HEK293 (cell line): ENCODE results near the gene PPM1G.

Experiments
- CTCF ChIA-PET: fragments of 350-600 bp; formaldehyde crosslinking; extraction: SDS; loops from one replicate; lab custom pipeline; 2021; ENCODE audit warnings: antibody characterized with exemption; lab: Yijun Ruan, JAX
- POLR2A ChIA-PET: fragments of 300-600 bp; formaldehyde crosslinking; extraction: SDS; loops from one replicate; lab custom pipeline; 2020; ENCODE audit warnings: antibody characterized with exemption, inconsistent platforms; lab: Yijun Ruan, JAX
- H3K27ac ChIP-seq: fragments of 200-500 bp; sonication (Bioruptor generic); 2 replicates; pipeline ENCODE4 v1.5.1; 2014; ENCODE audit warnings: low read depth, low read length, control low read depth, inconsistent platforms; ENCODE audit errors: extremely low read depth
- H3K36me3 ChIP-seq, 2 experiments: fragments of 200-500 bp in 1 of 2; sonication (Bioruptor generic) in 1 of 2; 1 replicate in 1 of 2; 2 replicates in 1 of 2; pipeline ENCODE4 v1.5.1; 2014 to 2017; ENCODE audit warnings: inconsistent platforms in 2 of 2, low read length in 2 of 2; ENCODE audit not compliant: control insufficient read depth in 2 of 2, insufficient read depth in 1 of 2
- H3K4me1 ChIP-seq: fragments of 200-500 bp; sonication (Bioruptor generic); 2 replicates; pipeline ENCODE4 v1.5.1; 2014; ENCODE audit warnings: mild to moderate bottlenecking, low read length, inconsistent platforms; ENCODE audit not compliant: control insufficient read depth, insufficient read depth
- H3K4me3 ChIP-seq: 2 replicates; pipeline ENCODE4 v1.5.1; 2011; ENCODE audit warnings: low read depth, mild to moderate bottlenecking, control low read depth, low read length, moderate library complexity
- H3K9me3 ChIP-seq: fragments of 200-500 bp; sonication (Bioruptor generic); 2 replicates; pipeline ENCODE4 v1.5.1; 2014; ENCODE audit warnings: low read depth, low read length, inconsistent platforms; ENCODE audit not compliant: control insufficient read depth, insufficient read depth
- GLI4 ChIP-seq: fragments of 450-650 bp; formaldehyde crosslinking; IDR thresholded peaks from 2 replicates; pipeline ENCODE4 v1.5.1; 2016; ENCODE audit warnings: missing biosample characterization, missing genetic modification characterization
- GLIS2 ChIP-seq: fragments of 450-650 bp; formaldehyde crosslinking; IDR thresholded peaks from 2 replicates; pipeline ENCODE4 v1.5.1; 2016; ENCODE audit warnings: missing biosample characterization, missing genetic modification characterization
- PRDM1 ChIP-seq: fragments of 450-650 bp; formaldehyde crosslinking; IDR thresholded peaks from 2 replicates; pipeline ENCODE4; 2016; ENCODE audit warnings: missing biosample characterization, missing genetic modification characterization
- SCRT2 ChIP-seq: fragments of 450-650 bp; formaldehyde crosslinking; IDR thresholded peaks from 2 replicates; pipeline ENCODE4 v1.5.1; 2016; ENCODE audit warnings: missing biosample characterization, missing genetic modification characterization
- ZNF248 ChIP-seq: fragments of 450-650 bp; formaldehyde crosslinking; IDR thresholded peaks from 2 replicates; pipeline ENCODE4 v1.5.1; 2017; ENCODE audit warnings: missing biosample characterization, missing genetic modification characterization
- ZNF266 ChIP-seq: fragments of 450-650 bp; formaldehyde crosslinking; IDR thresholded peaks from 2 replicates; pipeline ENCODE4 v1.5.1; 2016; ENCODE audit warnings: missing biosample characterization, missing genetic modification characterization, low read depth
- ZNF292 ChIP-seq: fragments of 450-650 bp; formaldehyde crosslinking; IDR thresholded peaks from 2 replicates; pipeline ENCODE4 v1.5.1; 2016; ENCODE audit warnings: low read depth, missing biosample characterization, missing genetic modification characterization, borderline replicate concordance
- ZNF423 ChIP-seq: fragments of 450-650 bp; formaldehyde crosslinking; IDR thresholded peaks from 2 replicates; pipeline ENCODE4 v1.5.1; 2016; ENCODE audit warnings: missing biosample characterization, missing genetic modification characterization
- ZNF514 ChIP-seq: fragments of 450-650 bp; formaldehyde crosslinking; IDR thresholded peaks from 2 replicates; pipeline ENCODE4 v1.5.1; 2016; ENCODE audit warnings: missing biosample characterization, missing genetic modification characterization
- ZNF585B ChIP-seq: fragments of 450-650 bp; formaldehyde crosslinking; IDR thresholded peaks from 2 replicates; pipeline ENCODE4 v1.5.1; 2016; ENCODE audit warnings: missing biosample characterization, missing genetic modification characterization
- ZNF777 ChIP-seq: fragments of 450-650 bp; formaldehyde crosslinking; IDR thresholded peaks from 2 replicates; pipeline ENCODE4 v1.5.1; 2017; ENCODE audit warnings: missing biosample characterization, missing genetic modification characterization, borderline replicate concordance
- ZNF792 ChIP-seq: fragments of 450-650 bp; formaldehyde crosslinking; IDR thresholded peaks from 2 replicates; pipeline ENCODE4 v1.5.1; 2016; ENCODE audit warnings: missing biosample characterization, missing genetic modification characterization
- ZNF837 ChIP-seq: fragments of 450-650 bp; formaldehyde crosslinking; IDR thresholded peaks from 2 replicates; pipeline ENCODE4 v1.5.1; 2016; ENCODE audit warnings: missing biosample characterization, missing genetic modification characterization
- ZNF843 ChIP-seq: fragments of 450-650 bp; formaldehyde crosslinking; IDR thresholded peaks from 2 replicates; pipeline ENCODE4 v1.5.1; 2016; ENCODE audit warnings: missing biosample characterization, missing genetic modification characterization
- ZXDB ChIP-seq: fragments of 450-650 bp; formaldehyde crosslinking; IDR thresholded peaks from 2 replicates; pipeline ENCODE4 v1.5.1; 2016; ENCODE audit warnings: missing biosample characterization, missing genetic modification characterization
- TF ChIP-seq, protein P1 (sequence below): fragments of 450-650 bp; formaldehyde crosslinking; IDR thresholded peaks from 2 replicates; pipeline ENCODE4 v1.5.1; 2017; ENCODE audit warnings: missing biosample characterization, missing genetic modification characterization
- TF ChIP-seq, protein P2 (sequence below): fragments of 450-650 bp; formaldehyde crosslinking; conservative IDR thresholded peaks from 2 replicates; pipeline ENCODE4 v1.5.1; 2016; ENCODE audit warnings: low read depth, missing biosample characterization, missing genetic modification characterization
- TF ChIP-seq, protein P3 (sequence below): fragments of 450-650 bp; formaldehyde crosslinking; IDR thresholded peaks from 2 replicates; pipeline ENCODE4 v1.5.1; 2016; ENCODE audit warnings: missing biosample characterization, missing genetic modification characterization
- TF ChIP-seq, protein P4 (sequence below): fragments of 450-650 bp; IDR thresholded peaks from 2 replicates; pipeline ENCODE4 v1.5.1; 2018; ENCODE audit warnings: missing biosample characterization, missing genetic modification characterization
- TF ChIP-seq, protein P5 (sequence below): fragments of 450-650 bp; formaldehyde crosslinking; IDR thresholded peaks from 2 replicates; pipeline ENCODE4 v1.5.1; 2016; ENCODE audit warnings: missing biosample characterization, missing genetic modification characterization

Gene PPM1G

DNA sequence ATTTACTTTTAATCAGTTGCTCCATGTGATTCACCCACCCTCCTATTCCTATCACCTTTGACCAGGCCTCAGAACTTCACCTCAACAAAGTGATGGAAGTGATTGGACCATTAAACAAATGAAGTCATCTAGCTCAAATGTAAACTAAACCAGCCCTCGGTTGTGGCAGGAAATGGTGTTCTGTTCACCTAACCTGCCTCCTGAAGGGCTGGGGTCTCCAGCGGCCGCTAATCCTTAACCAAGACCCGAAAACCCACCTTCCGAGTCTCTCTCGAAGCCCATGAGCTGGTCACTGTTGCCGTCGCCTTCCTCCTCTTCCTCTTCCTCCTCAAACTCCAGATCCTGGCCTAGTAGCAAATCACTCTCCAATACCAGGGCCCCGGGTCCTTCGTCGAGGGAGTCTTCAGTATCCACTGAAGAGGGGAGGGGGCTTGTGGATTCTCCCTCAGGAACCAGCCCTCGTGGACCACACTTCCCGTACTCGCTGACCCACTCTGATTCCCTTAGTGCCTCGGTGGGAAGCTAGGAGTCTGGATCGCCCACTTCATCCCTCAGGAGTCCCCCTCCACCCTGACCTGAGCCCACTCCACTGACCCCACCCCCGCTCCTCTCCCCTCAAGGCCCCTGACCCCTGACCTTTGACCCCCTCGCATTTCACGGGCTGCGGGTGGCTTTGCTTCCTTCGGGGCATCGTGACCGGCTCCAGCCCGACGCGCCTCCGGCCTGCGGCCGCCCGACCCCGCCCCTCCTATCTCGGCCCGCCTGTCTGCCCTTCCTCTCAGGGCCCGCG, 29.4 kb downstream of the PPM1G start (continued):
- TF ChIP-seq ZNF248 (tag by site-specific recombination) (no peak), ZNF792 (tag by site-specific recombination) (no peak)

DNA sequence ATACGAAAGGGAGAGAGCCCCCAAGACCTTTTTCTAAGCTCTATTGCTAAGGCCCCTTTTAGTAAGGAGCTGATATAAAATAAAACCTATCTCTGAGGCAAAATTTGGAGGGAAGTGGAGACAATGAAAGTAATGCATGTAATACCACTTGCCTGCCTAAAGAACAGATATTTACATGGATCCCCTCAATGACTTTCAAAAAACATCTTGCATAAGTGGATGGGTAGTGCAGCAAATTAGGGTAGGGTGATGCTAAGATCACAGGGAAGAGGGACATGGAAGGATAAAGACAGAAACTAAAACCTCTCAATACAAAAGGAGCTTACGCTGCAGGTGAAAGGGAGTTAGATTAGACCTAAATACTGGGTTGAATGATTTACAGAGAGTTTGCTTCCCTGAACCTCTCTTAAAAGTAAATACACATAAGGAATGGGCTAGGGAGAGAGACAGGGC, 30.0 kb downstream of the PPM1G start:
- Histone ChIP-seq H3K4me3 (peak overlapping the region; percentile 72), H3K4me1 (no peaks in the 10 kb centered on the region; the same call in 1 of the 2 replicates), H3K9me3 (no peaks in the 10 kb centered on the region), H3K36me3 (peaks cover 18 to 84% of the 10 kb centered on the region in 2 experiments), H3K27ac (peak overlapping the region; percentile 82)
- ChIA-PET CTCF (interaction anchor here (0.8 to 1.4 kb wide), 4 partner anchors 8 to 304 kb away, joined by 3 to 7 read pairs (median 3); partner anchors contain the start of gene SNX17), POLR2A (interaction anchor here (1.0 to 3.4 kb wide), 9 partner anchors 8 to 62 kb away, joined by 3 to 19 read pairs (median 9); partner anchors contain the start of genes EIF2B4, GTF3C2, MPV17 and NRBP1)
- TF ChIP-seq, protein P1, sequence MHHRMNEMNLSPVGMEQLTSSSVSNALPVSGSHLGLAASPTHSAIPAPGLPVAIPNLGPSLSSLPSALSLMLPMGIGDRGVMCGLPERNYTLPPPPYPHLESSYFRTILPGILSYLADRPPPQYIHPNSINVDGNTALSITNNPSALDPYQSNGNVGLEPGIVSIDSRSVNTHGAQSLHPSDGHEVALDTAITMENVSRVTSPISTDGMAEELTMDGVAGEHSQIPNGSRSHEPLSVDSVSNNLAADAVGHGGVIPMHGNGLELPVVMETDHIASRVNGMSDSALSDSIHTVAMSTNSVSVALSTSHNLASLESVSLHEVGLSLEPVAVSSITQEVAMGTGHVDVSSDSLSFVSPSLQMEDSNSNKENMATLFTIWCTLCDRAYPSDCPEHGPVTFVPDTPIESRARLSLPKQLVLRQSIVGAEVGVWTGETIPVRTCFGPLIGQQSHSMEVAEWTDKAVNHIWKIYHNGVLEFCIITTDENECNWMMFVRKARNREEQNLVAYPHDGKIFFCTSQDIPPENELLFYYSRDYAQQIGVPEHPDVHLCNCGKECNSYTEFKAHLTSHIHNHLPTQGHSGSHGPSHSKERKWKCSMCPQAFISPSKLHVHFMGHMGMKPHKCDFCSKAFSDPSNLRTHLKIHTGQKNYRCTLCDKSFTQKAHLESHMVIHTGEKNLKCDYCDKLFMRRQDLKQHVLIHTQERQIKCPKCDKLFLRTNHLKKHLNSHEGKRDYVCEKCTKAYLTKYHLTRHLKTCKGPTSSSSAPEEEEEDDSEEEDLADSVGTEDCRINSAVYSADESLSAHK (tag by site-specific recombination) = no peak
- 0 out of 2 replicates have a peak, but pooled peaks have one; percentile 5 for TF ChIP-seq PRDM1

DNA sequence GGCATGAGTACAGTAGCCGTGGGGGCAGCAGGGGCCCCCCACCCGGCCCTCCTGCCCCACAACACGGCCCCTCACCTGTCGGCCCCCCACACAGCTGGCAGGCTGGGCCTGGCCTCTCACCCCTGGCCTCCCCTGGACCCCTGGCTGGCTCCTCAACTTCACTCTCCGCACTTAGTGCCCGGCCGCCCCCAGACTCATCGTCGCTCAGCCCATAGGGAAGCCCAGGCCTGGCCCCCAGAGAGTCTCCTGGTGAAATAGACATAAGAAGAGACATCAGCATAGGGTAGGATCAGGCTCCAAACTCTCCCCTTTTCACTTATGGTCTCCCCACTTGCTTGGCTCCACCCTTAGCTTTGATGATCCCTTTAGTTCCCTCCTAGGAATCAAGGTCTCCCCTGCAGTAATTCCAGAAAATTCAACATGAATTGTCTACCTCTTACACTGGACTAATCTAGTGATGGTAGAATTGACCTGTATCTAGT, 30.5 kb downstream of the PPM1G start:
- POLR2A ChIA-PET = interaction anchor here (0.5 to 3.4 kb wide), 6 partner anchors 7 to 243 kb away, joined by 6 to 19 read pairs (median 12); partner anchors contain the start of genes EIF2B4, GTF3C2, MPV17 and NRBP1
- no peak overlapping the region for H3K4me3 ChIP-seq
- TF ChIP-seq GLI4 (no peak), ZNF837 (tag by site-specific recombination) (no peak), ZNF248 (tag by site-specific recombination) (no peak), ZNF292 (tag by site-specific recombination) (no peak), GLIS2 (tag by site-specific recombination) (0 out of 2 replicates have a peak, but pooled peaks have one; percentile 21), ZNF777 (tag by site-specific recombination) (no peak), SCRT2 (tag by site-specific recombination) (no peak), ZNF843 (tag by site-specific recombination) (no peak), ZNF423 (no peak), ZNF266 (tag by site-specific recombination) (no peak), ZXDB (tag by site-specific recombination) (no peak), ZNF585B (no peak), ZNF514 (tag by site-specific recombination) (no peak)
- TF ChIP-seq, protein P2, sequence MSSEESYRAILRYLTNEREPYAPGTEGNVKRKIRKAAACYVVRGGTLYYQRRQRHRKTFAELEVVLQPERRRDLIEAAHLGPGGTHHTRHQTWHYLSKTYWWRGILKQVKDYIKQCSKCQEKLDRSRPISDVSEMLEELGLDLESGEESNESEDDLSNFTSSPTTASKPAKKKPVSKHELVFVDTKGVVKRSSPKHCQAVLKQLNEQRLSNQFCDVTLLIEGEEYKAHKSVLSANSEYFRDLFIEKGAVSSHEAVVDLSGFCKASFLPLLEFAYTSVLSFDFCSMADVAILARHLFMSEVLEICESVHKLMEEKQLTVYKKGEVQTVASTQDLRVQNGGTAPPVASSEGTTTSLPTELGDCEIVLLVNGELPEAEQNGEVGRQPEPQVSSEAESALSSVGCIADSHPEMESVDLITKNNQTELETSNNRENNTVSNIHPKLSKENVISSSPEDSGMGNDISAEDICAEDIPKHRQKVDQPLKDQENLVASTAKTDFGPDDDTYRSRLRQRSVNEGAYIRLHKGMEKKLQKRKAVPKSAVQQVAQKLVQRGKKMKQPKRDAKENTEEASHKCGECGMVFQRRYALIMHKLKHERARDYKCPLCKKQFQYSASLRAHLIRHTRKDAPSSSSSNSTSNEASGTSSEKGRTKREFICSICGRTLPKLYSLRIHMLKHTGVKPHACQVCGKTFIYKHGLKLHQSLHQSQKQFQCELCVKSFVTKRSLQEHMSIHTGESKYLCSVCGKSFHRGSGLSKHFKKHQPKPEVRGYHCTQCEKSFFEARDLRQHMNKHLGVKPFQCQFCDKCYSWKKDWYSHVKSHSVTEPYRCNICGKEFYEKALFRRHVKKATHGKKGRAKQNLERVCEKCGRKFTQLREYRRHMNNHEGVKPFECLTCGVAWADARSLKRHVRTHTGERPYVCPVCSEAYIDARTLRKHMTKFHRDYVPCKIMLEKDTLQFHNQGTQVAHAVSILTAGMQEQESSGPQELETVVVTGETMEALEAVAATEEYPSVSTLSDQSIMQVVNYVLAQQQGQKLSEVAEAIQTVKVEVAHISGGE (tag by site-specific recombination) = no peak
- TF ChIP-seq, protein P3, sequence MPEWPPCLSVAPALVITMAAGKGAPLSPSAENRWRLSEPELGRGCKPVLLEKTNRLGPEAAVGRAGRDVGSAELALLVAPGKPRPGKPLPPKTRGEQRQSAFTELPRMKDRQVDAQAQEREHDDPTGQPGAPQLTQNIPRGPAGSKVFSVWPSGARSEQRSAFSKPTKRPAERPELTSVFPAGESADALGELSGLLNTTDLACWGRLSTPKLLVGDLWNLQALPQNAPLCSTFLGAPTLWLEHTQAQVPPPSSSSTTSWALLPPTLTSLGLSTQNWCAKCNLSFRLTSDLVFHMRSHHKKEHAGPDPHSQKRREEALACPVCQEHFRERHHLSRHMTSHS (tag by site-specific recombination) = no peak
- TF ChIP-seq, protein P4, sequence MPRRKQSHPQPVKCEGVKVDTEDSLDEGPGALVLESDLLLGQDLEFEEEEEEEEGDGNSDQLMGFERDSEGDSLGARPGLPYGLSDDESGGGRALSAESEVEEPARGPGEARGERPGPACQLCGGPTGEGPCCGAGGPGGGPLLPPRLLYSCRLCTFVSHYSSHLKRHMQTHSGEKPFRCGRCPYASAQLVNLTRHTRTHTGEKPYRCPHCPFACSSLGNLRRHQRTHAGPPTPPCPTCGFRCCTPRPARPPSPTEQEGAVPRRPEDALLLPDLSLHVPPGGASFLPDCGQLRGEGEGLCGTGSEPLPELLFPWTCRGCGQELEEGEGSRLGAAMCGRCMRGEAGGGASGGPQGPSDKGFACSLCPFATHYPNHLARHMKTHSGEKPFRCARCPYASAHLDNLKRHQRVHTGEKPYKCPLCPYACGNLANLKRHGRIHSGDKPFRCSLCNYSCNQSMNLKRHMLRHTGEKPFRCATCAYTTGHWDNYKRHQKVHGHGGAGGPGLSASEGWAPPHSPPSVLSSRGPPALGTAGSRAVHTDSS = no peak
- TF ChIP-seq, protein P5, sequence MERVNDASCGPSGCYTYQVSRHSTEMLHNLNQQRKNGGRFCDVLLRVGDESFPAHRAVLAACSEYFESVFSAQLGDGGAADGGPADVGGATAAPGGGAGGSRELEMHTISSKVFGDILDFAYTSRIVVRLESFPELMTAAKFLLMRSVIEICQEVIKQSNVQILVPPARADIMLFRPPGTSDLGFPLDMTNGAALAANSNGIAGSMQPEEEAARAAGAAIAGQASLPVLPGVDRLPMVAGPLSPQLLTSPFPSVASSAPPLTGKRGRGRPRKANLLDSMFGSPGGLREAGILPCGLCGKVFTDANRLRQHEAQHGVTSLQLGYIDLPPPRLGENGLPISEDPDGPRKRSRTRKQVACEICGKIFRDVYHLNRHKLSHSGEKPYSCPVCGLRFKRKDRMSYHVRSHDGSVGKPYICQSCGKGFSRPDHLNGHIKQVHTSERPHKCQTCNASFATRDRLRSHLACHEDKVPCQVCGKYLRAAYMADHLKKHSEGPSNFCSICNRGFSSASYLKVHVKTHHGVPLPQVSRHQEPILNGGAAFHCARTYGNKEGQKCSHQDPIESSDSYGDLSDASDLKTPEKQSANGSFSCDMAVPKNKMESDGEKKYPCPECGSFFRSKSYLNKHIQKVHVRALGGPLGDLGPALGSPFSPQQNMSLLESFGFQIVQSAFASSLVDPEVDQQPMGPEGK (tag by site-specific recombination) = 0 out of 2 replicates have a peak, but pooled peaks have one; percentile 8
- H3K9me3 ChIP-seq = no peaks in the 10 kb centered on the region
- no peaks in the 10 kb centered on the region; the same call in 1 of the 2 replicates for H3K4me1 ChIP-seq
- CTCF ChIA-PET = interaction anchor here (0.6 to 1.3 kb wide), 2 partner anchors 37 to 51 kb away, joined by 3 to 5 read pairs; no protein-coding TSS in a partner anchor
- H3K36me3 ChIP-seq = peaks cover 18 to 84% of the 10 kb centered on the region in 2 experiments
- H3K27ac ChIP-seq = no peak overlapping the region; the same call in none of the 2 replicates
